MV-4-11 (cell line): ENCODE measurements around the gene SLC4A8.

Experiments used
- DNase-seq: peaks from one replicate; lab custom pipeline; 2025; lab: John Stamatoyannopoulos, UW

SLC4A8 gene

DNA sequence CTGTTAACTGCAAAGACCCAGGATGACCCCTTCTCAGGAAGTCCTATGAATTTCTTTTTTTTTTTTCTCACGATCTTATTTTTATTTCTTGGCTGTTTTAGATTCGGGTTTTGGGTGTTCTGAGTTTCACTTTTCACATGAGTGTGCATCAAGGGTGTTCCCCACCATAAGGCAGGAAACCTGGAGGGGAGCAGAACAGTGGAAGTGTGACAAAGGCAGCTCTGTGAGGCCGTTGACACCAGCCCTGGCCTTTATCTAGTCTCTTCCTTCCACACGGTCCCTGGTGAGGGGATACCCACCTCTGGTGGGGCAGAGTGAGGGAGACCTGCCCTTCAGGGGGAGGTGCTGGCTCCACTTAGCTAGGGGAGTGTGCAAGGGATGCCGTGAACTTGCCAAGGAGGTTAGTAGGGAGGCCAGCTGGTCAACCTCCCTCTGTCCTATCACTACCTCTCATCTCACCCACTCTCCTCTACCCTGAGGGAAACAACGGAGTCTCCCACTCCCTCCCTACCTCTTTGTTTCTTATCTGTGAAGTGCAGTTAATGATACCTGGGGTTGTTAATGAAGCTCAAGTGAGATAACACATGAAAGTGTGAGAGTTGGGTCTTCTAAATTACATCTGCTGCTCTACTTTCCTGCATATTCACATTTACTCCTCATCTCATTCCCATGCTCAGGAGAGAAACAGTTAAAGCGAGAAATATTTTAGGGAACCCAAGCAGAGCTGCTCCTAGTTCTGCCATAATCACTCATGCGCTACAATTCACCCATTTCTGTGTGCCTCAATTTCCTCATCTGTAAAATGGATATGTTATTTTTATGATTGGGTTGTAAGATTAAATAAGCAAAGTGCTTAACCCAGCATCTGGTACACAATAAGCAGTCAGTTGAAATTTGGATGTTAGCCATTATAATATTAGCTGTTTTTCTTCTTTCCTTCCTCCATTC lies 29.1 kb upstream of the SLC4A8 start:
- DNase-seq: peak; percentile 11

GRCh38 chr12:51397670-51398069 lies 27.0 kb upstream of the SLC4A8 start:
- DNase-seq: no peak

GRCh38 chr12:51399891-51400290 lies 24.7 kb upstream of the SLC4A8 start:
- no peak for DNase-seq

- no peak for DNase-seq
Observed at GRCh38 chr12:51401020-51401419, 23.6 kb upstream of the SLC4A8 start.

DNA sequence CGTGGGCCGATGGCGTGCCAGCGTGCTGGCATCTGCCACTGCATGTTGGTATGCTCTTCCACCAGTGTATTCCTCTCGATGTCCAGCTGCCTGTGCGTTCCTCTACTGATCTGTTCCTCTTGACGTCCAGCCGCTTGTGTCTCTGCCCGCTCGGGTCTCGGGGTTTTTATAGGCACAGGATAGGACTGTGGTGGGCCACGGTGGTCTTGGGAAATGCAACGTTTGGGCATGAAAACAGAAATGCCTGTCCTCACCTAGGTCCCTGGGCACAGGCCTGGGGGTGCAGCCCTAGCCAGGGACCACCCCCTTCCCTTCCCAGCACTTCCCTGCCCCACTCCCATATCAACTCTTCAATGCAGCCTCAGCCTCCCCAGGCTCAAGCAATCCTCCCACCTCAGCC lies 23.1 kb upstream of the SLC4A8 start:
- no peak for DNase-seq

DNA sequence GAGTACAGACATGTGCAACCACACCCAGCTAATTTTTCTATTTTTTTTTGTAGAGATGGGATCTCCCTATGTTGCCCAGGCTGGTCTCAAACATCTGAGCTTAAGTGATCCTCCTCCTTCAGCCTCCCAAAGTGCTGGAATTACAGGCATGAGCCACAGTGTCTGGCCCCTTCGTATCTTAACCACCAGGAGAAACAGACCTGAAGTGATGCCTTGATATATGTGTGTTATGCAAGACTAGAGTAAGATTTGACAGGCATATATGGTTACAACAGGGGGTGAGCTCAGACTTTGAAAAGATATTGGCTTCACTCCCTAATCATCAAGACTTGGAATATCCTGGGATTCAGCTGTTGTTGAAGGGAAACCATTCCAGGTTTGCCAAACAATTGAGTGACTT lies 22.7 kb upstream of the SLC4A8 start:
- no peak for DNase-seq

- no peak for DNase-seq
Observed at GRCh38 chr12:51403159-51403558, 21.5 kb upstream of the SLC4A8 start.

- peak; percentile 97 for DNase-seq
Observed at GRCh38 chr12:51403681-51404136, 20.9 kb upstream of the SLC4A8 start.

DNA sequence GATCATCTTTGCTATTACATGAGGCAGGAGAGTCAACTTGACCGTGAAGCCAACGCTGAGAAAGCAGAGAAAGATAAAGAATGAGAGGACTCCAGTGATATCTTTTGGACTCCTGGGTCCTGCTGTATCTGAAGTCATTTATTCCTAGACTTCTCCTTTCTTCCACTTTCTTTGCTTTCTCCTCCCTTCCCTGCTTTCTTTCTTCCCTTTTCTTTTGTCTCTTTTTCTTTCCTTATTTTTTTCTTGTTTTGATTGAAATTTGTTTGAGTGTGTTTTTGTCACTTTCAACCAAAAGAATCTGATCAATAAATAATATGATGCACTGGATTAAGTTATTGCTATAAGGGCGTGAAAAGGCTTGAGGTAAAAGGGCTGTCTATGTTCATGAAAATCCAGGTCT lies 20.0 kb upstream of the SLC4A8 start:
- DNase-seq: no peak

DNA sequence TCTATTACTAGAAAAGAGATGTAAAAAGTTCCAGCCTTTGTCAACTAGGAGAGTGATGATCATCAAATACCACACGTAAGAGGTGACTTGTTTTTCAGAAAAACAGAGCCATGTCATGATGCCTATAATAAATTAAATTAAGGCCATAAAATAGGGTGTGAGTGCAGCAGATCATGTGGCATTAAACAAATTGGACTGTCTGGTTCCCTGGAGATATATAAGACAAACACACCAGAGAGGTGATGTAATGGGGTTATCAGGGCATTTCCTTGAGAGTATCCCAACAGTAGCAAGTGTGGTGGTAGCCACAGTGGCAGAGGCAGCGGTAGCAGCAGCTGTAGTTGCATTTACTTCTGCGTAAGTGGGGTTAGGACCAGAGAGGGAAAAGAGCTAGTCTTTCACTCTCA lies 18.8 kb upstream of the SLC4A8 start:
- no peak for DNase-seq

GRCh38 chr12:51406290-51406689 lies 18.3 kb upstream of the SLC4A8 start:
- no peak for DNase-seq

- no peak for DNase-seq
Observed at GRCh38 chr12:51406859-51407258, 17.8 kb upstream of the SLC4A8 start.

DNA sequence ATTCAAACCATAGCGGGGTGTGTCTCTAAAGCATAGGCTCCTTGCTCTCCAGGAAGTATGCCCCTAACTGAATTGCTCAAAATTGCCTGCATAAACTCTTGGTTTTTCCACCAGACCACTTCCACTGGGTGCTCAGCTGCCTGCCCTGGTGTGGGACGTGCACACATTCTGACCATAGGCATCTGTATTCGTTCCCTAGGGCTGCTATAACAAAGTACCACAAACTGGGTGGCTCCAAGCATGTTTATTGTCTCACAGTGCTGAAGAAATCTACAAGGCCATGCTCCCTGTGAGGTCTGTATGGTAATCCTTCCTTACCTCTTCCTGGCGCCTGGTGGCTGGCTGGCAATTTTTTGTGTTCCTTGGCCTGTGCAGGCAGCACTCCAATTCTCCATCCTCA lies 17.0 kb upstream of the SLC4A8 start:
- DNase-seq: no peak

DNA sequence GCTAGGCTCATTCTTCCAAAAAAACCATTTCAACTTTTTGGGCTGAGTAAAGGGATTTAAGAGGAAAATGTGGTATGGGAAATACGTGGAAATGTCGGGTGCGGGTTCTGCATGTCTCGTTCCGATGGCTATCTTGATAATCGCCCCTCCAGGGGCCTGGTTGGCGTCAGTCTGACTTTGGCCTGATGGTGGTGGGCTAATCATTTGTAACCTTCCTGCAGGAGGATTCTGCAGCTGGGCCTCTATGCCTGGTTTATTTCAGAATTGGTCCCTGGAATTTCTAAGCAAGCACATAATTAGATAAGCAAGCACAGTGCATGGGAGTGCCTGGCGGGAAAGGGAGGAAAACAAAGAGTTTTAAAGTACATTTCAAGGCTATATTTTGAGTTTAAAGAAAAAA lies 14.8 kb upstream of the SLC4A8 start:
- DNase-seq: no peak

DNA sequence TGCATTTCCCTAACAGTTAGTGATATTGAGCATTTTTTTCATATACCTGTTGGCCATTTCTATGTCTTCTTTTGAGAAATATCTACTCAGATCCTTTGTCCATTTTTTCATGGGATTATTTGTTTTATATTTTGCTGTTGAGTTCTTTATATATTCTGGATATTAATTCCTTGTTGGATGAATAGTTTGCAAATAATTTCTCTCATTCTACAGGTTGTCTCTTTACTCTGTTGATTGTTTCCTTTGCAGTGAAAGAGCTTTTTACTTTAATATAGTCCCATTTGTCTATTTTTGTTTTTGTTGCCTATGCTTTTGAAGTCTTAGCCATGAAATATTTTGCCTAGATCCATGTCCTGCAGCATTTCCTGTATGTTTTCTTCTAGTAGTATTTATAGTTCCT lies 11.5 kb upstream of the SLC4A8 start:
- no peak for DNase-seq

DNA sequence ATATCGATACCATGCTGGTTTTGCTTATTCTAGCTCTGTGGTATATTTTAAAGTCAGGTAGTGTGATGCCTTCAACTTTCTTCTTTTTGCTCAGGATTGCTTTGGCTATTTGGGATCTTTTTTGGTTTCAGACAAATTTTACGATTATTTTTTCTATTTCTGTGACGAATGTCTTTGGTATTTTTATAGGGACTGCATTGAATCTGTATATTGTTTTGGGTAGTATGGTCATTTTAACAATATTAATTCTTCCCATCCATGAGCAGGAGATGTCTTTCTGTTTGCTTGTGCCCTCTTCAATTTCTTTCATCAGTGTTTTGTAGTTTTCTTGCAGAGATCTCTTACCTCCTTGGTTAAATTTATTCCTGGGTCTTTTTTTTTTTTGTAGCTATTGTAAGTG lies 10.8 kb upstream of the SLC4A8 start:
- no peak for DNase-seq

DNA sequence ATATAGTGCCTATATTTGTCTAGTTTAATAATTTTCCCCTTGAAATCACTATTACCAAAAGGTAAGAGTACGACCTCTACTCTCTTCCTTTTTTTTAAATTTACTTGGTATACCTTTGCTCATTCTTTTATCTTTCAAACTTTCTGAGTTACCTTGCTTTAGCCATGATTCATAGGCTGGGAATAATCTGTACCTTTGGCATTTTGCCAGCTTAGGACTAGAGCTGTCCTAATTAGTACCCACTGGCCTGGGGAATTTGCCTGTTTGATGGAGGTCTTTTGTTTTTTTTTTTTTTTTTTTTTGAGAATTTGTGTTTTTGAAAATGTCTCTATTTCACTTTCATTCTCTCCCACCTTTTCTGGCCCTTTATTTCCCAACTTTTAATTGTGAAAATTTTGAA lies 8.7 kb upstream of the SLC4A8 start:
- DNase-seq: no peak

DNA sequence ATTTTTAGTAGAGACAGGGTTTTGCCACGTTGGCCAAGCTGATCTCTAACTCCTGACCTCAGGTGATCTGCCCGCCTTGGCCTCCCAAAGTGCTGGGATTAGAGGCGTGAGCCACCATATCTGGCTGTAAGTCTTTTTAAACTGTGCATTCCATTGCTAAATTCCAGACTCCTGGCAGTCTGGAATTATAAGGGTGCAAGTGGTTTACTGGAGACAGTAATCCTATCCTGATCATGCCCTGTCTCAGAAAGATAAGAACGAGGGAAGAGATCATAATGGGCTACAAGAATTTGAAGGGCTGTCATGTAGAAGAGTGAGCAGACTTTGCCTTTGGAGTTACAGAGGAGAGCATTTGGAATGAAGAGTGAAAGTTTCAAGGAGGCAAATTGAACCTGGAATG lies 6.8 kb upstream of the SLC4A8 start:
- DNase-seq: no peak

GRCh38 chr12:51419425-51420193 lies 5.0 kb upstream of the SLC4A8 start:
- no peak for DNase-seq

DNA sequence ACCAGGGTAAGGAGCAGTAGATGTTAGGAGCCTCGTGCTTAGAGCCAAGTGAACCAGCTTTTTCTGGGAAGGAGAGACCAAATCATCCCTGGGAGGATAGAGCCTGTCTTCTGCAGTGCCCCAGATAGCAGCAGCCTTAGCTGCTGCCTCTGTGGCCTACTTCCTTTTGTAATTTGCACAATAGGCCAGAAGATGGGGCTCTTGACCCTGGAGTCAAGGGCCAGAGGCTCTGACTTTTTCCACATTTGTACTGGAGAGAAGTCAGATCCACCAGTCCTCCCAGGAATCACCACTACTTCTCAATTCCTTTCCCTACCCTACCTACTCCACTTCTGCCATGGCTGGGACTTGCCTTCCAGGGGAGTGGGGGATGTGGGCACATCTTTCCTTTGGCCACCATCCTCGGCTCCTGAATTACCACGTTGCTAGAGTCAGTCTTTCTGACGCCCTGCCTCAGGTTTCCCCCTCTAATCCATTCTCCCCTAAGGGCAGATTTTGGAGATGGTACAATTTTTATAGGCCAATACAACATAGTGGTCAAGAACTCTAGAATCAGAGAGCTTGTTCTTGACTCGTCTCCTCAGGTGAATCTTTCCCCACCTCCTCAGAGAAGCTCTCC lies 3.3 kb upstream of the SLC4A8 start:
- peak; percentile 57 for DNase-seq

DNA sequence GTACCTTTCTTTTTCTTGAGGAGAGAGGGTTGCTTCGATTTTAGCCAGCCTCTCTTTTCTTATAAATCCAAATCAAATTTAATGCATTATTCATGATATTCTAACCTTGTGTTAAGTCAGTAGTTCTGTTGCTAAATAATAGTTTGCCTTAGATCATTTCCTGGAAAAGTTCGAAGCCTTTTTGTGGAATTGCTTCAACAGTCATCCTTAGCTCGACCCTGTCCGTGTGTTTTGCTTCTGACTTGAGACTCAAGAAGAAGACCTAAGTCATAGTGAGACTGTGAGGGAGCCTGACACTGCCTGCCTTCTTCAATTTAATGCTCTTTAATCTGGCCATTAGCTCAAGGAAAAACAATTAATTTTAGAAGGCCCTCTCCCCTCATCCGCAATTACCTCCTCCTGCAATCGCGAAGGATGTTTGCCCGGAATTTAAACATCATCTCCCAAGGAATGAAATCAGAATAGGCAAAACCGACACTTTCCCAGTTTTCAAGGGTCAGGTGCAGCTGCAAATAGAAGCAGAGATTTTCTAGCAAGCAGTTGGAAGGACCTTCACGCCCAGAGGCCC lies 453 bp upstream of the SLC4A8 start:
- no peak for DNase-seq

- DNase-seq: no peak
Observed at GRCh38 chr12:51428256-51428655, 3.6 kb downstream of the SLC4A8 start.
